CD8-positive, alpha-beta memory T cell (primary cell): ENCODE results near the gene ANXA2R. TPM values are rescaled to one million over a fixed set of nuclear protein-coding genes. Genes with fewer than 3 reads are reported as not detected.
"Not testable (repeated sequence)": the region's sequence is repeated elsewhere in the genome, so short reads cannot be mapped to it uniquely, and the experiment has no call there.

Experiments
- CTCF ChIA-PET: fragments of 350-600 bp; sonication (Branson Sonifier 250); formaldehyde crosslinking; loops from one replicate; lab custom pipeline; 2021; ENCODE audit warnings: antibody characterized with exemption; lab: Charles Lee
- POLR2A ChIA-PET: fragments of 350-600 bp; sonication (Branson Sonifier 250); formaldehyde crosslinking; loops from one replicate; lab custom pipeline; 2021; ENCODE audit warnings: antibody characterized with exemption; lab: Charles Lee
- DNase-seq, 5 donors: peaks; one replicate each; pipeline versions ENCODE4 v3.0.0 to v3.0.0-alpha.2; 2020 to 2022; ENCODE audit warnings: mixed read lengths in 1 of 5
- H3K27ac ChIP-seq: one replicate; pipeline ENCODE4 v1.7.0; 2013; ENCODE audit warnings: low read depth, mild to moderate bottlenecking, low read length, moderate library complexity
- H3K27me3 ChIP-seq: 2 replicates; pipeline ENCODE4 v1.7.0; 2013; ENCODE audit warnings: low read length, mild to moderate bottlenecking; ENCODE audit not compliant: insufficient read depth, poor library complexity, severe bottlenecking
- H3K36me3 ChIP-seq: 2 replicates; pipeline ENCODE4 v1.7.0; 2013; ENCODE audit warnings: mild to moderate bottlenecking, low read length, moderate library complexity; ENCODE audit not compliant: insufficient read depth
- H3K4me1 ChIP-seq: 2 replicates; pipeline ENCODE4 v1.7.0; 2013; ENCODE audit warnings: mild to moderate bottlenecking, low read length, moderate library complexity; ENCODE audit not compliant: insufficient read depth
- H3K4me3 ChIP-seq: 2 replicates; pipeline ENCODE4 v1.7.0; 2013; ENCODE audit warnings: mild to moderate bottlenecking, low read length
- H3K9me3 ChIP-seq: 2 replicates; pipeline ENCODE4 v1.7.0; 2013; ENCODE audit warnings: mild to moderate bottlenecking, low read length
- H3K27ac Mint-ChIP-seq, 8 donors: one replicate each; pipeline ENCODE4 v1.8.0; 2020 to 2021; ENCODE audit warnings: mixed read lengths in 8 of 8, mild to moderate bottlenecking in 6 of 8, inconsistent platforms in 3 of 8, moderate library complexity in 3 of 8
- H3K27me3 Mint-ChIP-seq, 2 donors: one replicate each; pipeline ENCODE4 v1.8.0; 2020 to 2021; ENCODE audit warnings: mixed read lengths in 2 of 2, mild to moderate bottlenecking in 1 of 2, moderate library complexity in 1 of 2
- H3K36me3 Mint-ChIP-seq, 3 donors: one replicate each; pipeline ENCODE4 v1.8.0; 2020 to 2021; ENCODE audit warnings: mixed read lengths in 3 of 3, inconsistent platforms in 1 of 3, mild to moderate bottlenecking in 1 of 3
- H3K4me1 Mint-ChIP-seq, 3 donors: one replicate each; pipeline ENCODE4 v1.8.0; 2020 to 2021; ENCODE audit warnings: mixed read lengths in 3 of 3, inconsistent platforms in 1 of 3, mild to moderate bottlenecking in 1 of 3
- H3K4me3 Mint-ChIP-seq, 7 donors: one replicate each; pipeline ENCODE4 v1.8.0; 2020 to 2021; ENCODE audit warnings: mixed read lengths in 7 of 7, mild to moderate bottlenecking in 6 of 7, moderate library complexity in 4 of 7, inconsistent platforms in 2 of 7
- H3K9me3 Mint-ChIP-seq, 5 donors: one replicate each; pipeline ENCODE4 v1.8.0; 2020 to 2022; ENCODE audit warnings: mixed read lengths in 5 of 5, mild to moderate bottlenecking in 3 of 5, moderate library complexity in 2 of 5, inconsistent platforms in 1 of 5
- polyA plus RNA-seq: library from polyadenylated mRNA; unstranded; fragments of 300-500 nt; fragmentation: Illumina TruSeq; gene quantifications from one replicate; pipeline ENCODE4 v1.2.3, GENCODE V29; 2021
- total RNA-seq, 2 experiments: library from RNA; stranded (reverse); gene quantifications; one replicate each; pipeline ENCODE4 v1.2.3, GENCODE V29; 2021

The ANXA2R gene
- 1 to 10 TPM; 6.0 to 6.8 TPM for total RNA-seq
- 55.9 TPM for polyA plus RNA-seq

GRCh38 chr5:43040287-43041098, at the start of gene ANXA2R:
ANXA2R (minus strand) TSS chr5:43040319; CDS start chr5:43040046, 273 bp downstream.
- Histone ChIP-seq H3K4me3 (peak within 1 kb of the TSS; percentile 98), H3K36me3 (no peaks in the 10 kb centered on the region), H3K27me3 (no peaks in the 10 kb centered on the region), H3K4me1 (peaks cover 36% of the 10 kb centered on the region), H3K27ac (peak within 1 kb of the TSS; percentile 88), H3K9me3 (no peaks in the 10 kb centered on the region)
- Mint-ChIP-seq H3K9me3 (no peaks in the 10 kb centered on the region), H3K27ac (peak within 1 kb of the TSS; percentile 97 to 100 (median 99)), H3K4me3 (peak within 1 kb of the TSS; percentile 91 to 100 (median 99)), H3K4me1 (peaks cover 45 to 62% (median 51%) of the 10 kb centered on the region in 3 donors), H3K27me3 (peaks cover 0 to 13% of the 10 kb centered on the region in 2 donors), H3K36me3 (peaks cover 0 to 61% (median 0%) of the 10 kb centered on the region in 3 donors)
- CTCF ChIA-PET, result interaction anchor here (0.7 to 11.2 kb wide), 18 partner anchors 12 to 444 kb away, joined by 3 to 265 read pairs (median 14); partner anchors contain the start of genes HMGCS1, TMEM267 and ZNF131
- peak; percentile 87 to 98 (median 95) for DNase-seq
- POLR2A ChIA-PET, result interaction anchor here (0.9 to 8.7 kb wide), 11 partner anchors 21 to 443 kb away, joined by 3 to 403 read pairs (median 44); partner anchors contain the start of genes TMEM267 and ZNF131

- POLR2A ChIA-PET, H3K4me1 ChIP-seq, H3K27ac ChIP-seq, H3K36me3 ChIP-seq, H3K27me3 ChIP-seq, H3K4me3 Mint-ChIP-seq, H3K9me3 Mint-ChIP-seq, CTCF ChIA-PET, H3K4me1 Mint-ChIP-seq, H3K9me3 ChIP-seq, H3K27me3 Mint-ChIP-seq, DNase-seq, H3K4me3 ChIP-seq: not testable (repeated sequence)
- H3K36me3 Mint-ChIP-seq, result peaks cover 0 to 28% (median 5%) of the 10 kb centered on the region in 3 donors
- peak overlapping the region in 1 of 8 donors; percentile 61 for H3K27ac Mint-ChIP-seq
Observed at GRCh38 chr5:43086118-43086908, 46.2 kb upstream of the ANXA2R start.

- ChIA-PET POLR2A (interaction anchor here (1.0 kb wide), 1 partner anchor 36 kb away, joined by 4 read pairs; no protein-coding TSS in a partner anchor), CTCF (no interaction called here)
- peaks cover 6% of the 10 kb centered on the region for H3K36me3 ChIP-seq
- Mint-ChIP-seq H3K4me3 (no peak overlapping the region), H3K9me3 (no peaks in the 10 kb centered on the region), H3K36me3 (peaks cover 0 to 32% (median 5%) of the 10 kb centered on the region in 3 donors), H3K27me3 (no peaks in the 10 kb centered on the region), H3K27ac (peak overlapping the region in 1 of 8 donors; percentile 41), H3K4me1 (no peaks in the 10 kb centered on the region)
- DNase-seq, result no peak
- no peak overlapping the region for H3K4me3 ChIP-seq
- H3K4me1 ChIP-seq, result no peaks in the 10 kb centered on the region
- no peak overlapping the region for H3K27ac ChIP-seq
- H3K27me3 ChIP-seq, result no peaks in the 10 kb centered on the region
- no peaks in the 10 kb centered on the region for H3K9me3 ChIP-seq
Observed at GRCh38 chr5:43085453-43085852, 45.3 kb upstream of the ANXA2R start.

- H3K27ac Mint-ChIP-seq, H3K9me3 ChIP-seq, H3K9me3 Mint-ChIP-seq, H3K4me3 Mint-ChIP-seq, CTCF ChIA-PET, H3K27ac ChIP-seq, H3K27me3 Mint-ChIP-seq, H3K4me1 Mint-ChIP-seq, H3K27me3 ChIP-seq, DNase-seq, H3K36me3 ChIP-seq, H3K4me3 ChIP-seq, H3K4me1 ChIP-seq: not testable (repeated sequence)
- H3K36me3 Mint-ChIP-seq, result peaks cover 0 to 41% (median 5%) of the 10 kb centered on the region in 3 donors
- POLR2A ChIA-PET, result interaction anchor here (0.6 to 1.0 kb wide), 2 partner anchors 37 to 316 kb away, joined by 3 to 4 read pairs; no protein-coding TSS in a partner anchor
Observed at GRCh38 chr5:43084468-43084867, 44.3 kb upstream of the ANXA2R start.

- H3K9me3 ChIP-seq, H3K4me3 ChIP-seq, H3K27me3 ChIP-seq, H3K36me3 ChIP-seq, H3K27me3 Mint-ChIP-seq, H3K4me1 ChIP-seq, H3K27ac ChIP-seq, H3K4me3 Mint-ChIP-seq, POLR2A ChIA-PET, H3K9me3 Mint-ChIP-seq, DNase-seq: not testable (repeated sequence)
- CTCF ChIA-PET, result interaction anchor here (2.2 kb wide), 1 partner anchor 39 kb away, joined by 6 read pairs; the partner anchor contains the start of gene ZNF131
- Mint-ChIP-seq H3K4me1 (peaks cover 3 to 12% (median 10%) of the 10 kb centered on the region in 3 donors), H3K36me3 (peaks cover 0 to 60% (median 10%) of the 10 kb centered on the region in 3 donors), H3K27ac (peak overlapping the region in 2 of 8 donors; percentile 2 to 48)
Observed at GRCh38 chr5:43081345-43081744, 41.2 kb upstream of the ANXA2R start.

- Mint-ChIP-seq H3K27ac (no peak overlapping the region), H3K4me3 (no peak overlapping the region), H3K4me1 (peaks cover 20 to 34% (median 33%) of the 10 kb centered on the region in 3 donors), H3K36me3 (peaks cover 0 to 68% (median 15%) of the 10 kb centered on the region in 3 donors), H3K27me3 (no peaks in the 10 kb centered on the region), H3K9me3 (no peaks in the 10 kb centered on the region)
- DNase-seq, result no peak
- Histone ChIP-seq H3K36me3 (peaks cover 8% of the 10 kb centered on the region), H3K4me1 (peaks cover 13% of the 10 kb centered on the region), H3K27ac (no peak overlapping the region), H3K27me3 (no peaks in the 10 kb centered on the region), H3K4me3 (no peak overlapping the region), H3K9me3 (no peaks in the 10 kb centered on the region)
- ChIA-PET POLR2A (interaction anchor here (0.9 kb wide), 1 partner anchor 12 kb away, joined by 6 read pairs; no protein-coding TSS in a partner anchor), CTCF (interaction anchor here (1.2 kb wide), 1 partner anchor 27 kb away, joined by 3 read pairs; no protein-coding TSS in a partner anchor)
Observed at GRCh38 chr5:43078956-43079355, 38.8 kb upstream of the ANXA2R start.

- Mint-ChIP-seq H3K36me3 (peaks cover 0 to 73% (median 15%) of the 10 kb centered on the region in 3 donors), H3K27ac (peak overlapping the region in 5 of 8 donors; percentile 9 to 79 (median 36)), H3K4me1 (peaks cover 28 to 45% (median 43%) of the 10 kb centered on the region in 3 donors)
- H3K4me3 Mint-ChIP-seq, H3K9me3 Mint-ChIP-seq, H3K9me3 ChIP-seq, H3K27me3 ChIP-seq, POLR2A ChIA-PET, CTCF ChIA-PET, DNase-seq, H3K27me3 Mint-ChIP-seq, H3K4me3 ChIP-seq, H3K36me3 ChIP-seq, H3K27ac ChIP-seq: not testable (repeated sequence)
- H3K4me1 ChIP-seq, result peaks cover 13% of the 10 kb centered on the region
Observed at GRCh38 chr5:43077446-43078191, 37.5 kb upstream of the ANXA2R start.
